C4-2B (cell line): ENCODE measurements around the gene SLC2A13.

Experiments used
- H3K27ac ChIP-seq: fragments of 450-650 bp; 2 replicates; pipeline ENCODE4 v1.5.1; 2017
- ZFX ChIP-seq: fragments of 450-650 bp; IDR thresholded peaks from 2 replicates; pipeline ENCODE4 v1.6.1; 2017
- TF ChIP-seq, protein P1 (sequence below): fragments of 450-650 bp; conservative IDR thresholded peaks from 2 replicates; pipeline ENCODE4 v1.5.1; 2017; ENCODE audit warnings: mild to moderate bottlenecking

The SLC2A13 gene

DNA sequence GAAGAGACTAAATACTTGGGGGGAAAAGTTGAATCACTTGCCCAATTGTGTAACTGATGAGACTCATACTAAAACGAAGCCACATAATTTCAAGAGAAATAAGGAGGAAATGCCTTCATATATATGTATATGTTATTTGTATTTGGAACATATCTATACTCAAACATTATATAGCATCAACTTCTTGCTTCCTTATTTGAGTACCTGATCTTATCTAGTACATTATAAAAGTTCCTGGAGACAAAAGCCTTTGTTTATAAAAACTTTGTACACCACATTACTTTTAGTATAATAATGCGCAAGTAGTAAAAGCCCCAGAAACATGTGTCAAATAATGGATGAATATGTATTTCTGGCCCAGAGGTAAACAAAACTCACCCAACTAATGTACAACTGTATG, 92.0 kb downstream of the SLC2A13 start:
- no peak overlapping the region for H3K27ac ChIP-seq
- TF ChIP-seq ZFX, result no peak
- TF ChIP-seq, protein P1, sequence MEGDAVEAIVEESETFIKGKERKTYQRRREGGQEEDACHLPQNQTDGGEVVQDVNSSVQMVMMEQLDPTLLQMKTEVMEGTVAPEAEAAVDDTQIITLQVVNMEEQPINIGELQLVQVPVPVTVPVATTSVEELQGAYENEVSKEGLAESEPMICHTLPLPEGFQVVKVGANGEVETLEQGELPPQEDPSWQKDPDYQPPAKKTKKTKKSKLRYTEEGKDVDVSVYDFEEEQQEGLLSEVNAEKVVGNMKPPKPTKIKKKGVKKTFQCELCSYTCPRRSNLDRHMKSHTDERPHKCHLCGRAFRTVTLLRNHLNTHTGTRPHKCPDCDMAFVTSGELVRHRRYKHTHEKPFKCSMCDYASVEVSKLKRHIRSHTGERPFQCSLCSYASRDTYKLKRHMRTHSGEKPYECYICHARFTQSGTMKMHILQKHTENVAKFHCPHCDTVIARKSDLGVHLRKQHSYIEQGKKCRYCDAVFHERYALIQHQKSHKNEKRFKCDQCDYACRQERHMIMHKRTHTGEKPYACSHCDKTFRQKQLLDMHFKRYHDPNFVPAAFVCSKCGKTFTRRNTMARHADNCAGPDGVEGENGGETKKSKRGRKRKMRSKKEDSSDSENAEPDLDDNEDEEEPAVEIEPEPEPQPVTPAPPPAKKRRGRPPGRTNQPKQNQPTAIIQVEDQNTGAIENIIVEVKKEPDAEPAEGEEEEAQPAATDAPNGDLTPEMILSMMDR, result no peak

DNA sequence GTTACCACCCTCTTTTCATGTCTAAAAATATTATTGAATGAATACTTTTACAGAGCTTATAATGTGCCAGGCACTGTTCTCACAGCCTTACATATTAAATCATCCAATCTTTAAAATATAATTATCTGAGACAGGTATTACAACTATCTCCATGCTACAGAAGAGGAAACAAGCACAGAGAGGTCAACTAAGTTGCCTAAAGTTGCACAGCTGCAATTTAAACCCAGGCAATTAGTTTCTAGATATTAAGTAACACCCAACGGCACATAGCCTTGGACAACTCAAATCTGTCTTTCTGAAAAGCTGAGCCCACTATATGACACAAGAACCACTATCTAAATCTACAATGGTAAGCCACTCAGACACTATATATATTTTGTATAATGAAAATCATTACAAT, 92.6 kb downstream of the SLC2A13 start:
- no peak overlapping the region for H3K27ac ChIP-seq
- TF ChIP-seq, protein P1, result no peak
- TF ChIP-seq ZFX, result no peak

DNA sequence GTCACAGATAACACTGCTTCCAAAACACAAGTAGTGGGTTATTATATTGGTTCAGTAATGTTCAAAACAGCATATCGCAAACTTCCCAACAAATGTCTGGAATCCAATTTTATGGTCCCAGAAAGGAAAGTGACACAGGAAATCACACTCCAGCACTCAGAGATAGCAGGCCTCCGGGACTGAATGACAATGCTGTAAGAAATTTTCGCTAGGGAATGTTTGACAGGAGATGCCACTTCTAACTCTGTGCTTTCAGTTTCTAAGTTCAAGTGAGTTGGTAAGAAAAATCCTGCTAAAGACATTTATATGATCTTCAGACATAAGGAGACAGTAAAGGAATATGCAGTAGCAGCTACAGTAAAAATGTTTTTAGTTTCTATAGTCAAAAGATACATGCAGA, 93.2 kb downstream of the SLC2A13 start:
- no peak overlapping the region for H3K27ac ChIP-seq
- no peak for TF ChIP-seq ZFX
- TF ChIP-seq, protein P1, result no peak

DNA sequence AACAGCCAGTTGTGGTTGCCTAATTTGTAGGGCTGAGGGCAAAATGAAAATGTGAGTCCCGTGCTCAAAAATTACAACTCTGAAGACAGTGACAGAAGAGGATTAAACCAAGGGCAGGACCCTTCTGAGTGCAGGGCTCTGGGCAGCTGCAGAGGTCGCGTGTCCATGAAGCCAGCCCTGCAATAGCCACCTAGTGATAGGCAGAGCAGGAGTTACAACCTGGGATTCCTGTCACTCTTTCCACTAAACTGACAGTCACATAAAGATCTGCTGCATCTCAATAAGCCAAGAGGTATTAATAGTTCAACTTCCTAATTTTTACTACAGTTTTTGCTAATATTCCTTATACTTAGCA, 94.1 kb downstream of the SLC2A13 start:
- peak overlapping the region; percentile 28; the same call in 1 of the 2 replicates for H3K27ac ChIP-seq
- TF ChIP-seq, protein P1, result no peak

DNA sequence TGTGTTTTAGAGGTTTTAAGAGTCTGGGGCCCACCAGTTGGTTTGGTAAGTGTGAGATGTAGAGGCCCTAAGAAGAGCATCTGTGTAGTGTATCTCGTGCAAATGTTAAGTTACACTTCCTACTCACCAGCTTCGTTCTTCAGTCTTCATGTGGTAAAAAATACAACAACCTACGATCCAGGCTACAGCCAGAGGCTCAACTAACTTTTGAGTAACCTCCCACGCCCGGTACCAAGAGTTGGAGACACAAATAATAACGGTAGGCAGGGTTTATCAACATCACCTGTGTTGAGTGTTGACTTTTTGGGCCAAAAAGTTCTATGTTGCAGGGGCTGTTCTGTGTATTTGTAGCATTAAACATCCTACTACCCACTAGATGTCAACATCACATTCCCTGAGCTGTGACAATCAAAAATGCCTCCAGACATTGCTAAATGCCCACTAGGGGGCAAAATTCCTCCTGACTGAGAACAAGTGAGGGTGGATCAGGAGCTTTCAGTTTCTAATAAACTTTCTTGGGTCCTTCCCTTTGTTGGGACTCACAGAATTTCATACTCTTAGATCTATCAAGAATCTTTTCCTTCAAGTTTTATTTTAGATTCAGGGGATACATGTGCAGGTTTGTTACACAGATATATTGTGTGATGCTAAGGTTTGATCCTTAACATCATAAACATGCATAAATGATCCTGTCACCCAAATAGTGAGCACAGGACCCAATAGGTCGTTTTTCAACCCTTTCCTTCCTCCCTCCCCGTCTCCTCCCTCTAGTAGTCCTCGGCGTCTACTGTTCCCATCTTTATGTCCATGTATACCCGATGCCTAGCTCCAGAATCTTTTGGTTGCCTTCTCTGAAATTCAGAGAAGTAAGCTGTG, 94.7 kb downstream of the SLC2A13 start:
- peak overlapping the region; percentile 28; the same call in 1 of the 2 replicates for H3K27ac ChIP-seq
- no peak for TF ChIP-seq ZFX
- TF ChIP-seq, protein P1, result peak; percentile 89

DNA sequence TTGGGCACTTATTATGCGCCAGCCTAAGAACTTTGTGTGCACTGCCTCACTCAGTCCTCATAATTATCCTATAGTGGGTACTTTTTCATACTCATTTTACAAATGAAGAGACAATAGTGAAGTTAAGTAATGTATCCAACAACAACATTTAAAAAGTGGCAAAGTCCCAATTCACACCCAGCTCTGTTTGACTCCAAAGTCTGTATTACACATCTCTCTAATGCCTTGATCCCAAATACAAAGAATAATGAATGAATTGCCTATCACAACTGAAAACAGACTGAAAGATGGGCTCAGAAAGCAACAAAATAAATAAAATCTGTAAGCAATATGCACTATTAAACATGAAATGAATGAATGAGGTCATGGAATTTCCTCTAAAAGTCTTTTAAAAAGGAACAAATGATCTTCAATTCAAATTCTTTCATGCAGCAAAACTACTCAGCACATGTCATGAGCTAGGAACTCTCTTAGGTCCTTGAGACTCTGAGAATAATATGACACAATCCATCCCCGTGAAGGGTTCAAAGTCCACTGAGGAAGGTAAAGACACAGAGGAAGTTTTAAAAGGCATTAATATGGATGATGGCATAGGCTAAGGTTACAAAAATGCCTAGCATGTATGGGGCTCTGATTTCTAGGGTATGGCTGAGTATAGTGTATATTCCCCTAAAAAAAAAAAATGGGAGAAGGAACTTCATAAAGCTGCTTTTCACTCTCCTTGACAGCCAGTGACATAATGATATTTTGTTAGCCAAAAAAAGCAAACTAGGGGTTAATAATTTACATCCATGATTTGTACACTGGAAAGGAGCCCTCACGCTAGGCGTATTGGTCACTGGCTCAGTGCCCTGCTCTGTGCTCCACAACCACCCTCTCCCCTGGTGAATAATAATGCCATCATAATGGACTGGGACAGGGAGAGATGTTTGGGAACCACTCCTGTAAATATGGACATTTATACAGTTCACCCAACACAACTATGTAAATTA, 103.4 kb downstream of the SLC2A13 start:
- H3K27ac ChIP-seq, result no peak overlapping the region
- no peak for TF ChIP-seq ZFX
- TF ChIP-seq, protein P1, result no peak

DNA sequence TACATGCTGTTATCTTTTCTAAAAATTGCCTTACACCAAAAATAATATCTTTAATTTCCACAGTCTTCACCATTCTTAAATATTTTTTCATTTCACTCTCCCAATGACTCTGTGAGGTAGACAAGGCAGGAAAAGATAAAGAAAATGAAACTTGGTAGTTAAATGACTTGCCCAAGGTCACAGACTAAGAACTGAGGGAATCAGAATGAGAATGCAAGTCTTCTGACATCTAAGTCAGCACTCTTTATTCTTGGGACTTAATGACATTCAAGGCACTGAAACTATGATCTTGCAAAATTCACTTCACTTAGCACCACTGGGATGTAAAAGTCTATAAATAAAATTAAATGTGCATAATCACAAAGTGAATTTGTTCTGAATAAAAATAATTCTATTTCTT, 104.5 kb downstream of the SLC2A13 start:
- TF ChIP-seq, protein P1, result no peak
- no peak for TF ChIP-seq ZFX
- no peak overlapping the region for H3K27ac ChIP-seq
